Measurements from ENCODE around the gene FHOD1.

DNA sequence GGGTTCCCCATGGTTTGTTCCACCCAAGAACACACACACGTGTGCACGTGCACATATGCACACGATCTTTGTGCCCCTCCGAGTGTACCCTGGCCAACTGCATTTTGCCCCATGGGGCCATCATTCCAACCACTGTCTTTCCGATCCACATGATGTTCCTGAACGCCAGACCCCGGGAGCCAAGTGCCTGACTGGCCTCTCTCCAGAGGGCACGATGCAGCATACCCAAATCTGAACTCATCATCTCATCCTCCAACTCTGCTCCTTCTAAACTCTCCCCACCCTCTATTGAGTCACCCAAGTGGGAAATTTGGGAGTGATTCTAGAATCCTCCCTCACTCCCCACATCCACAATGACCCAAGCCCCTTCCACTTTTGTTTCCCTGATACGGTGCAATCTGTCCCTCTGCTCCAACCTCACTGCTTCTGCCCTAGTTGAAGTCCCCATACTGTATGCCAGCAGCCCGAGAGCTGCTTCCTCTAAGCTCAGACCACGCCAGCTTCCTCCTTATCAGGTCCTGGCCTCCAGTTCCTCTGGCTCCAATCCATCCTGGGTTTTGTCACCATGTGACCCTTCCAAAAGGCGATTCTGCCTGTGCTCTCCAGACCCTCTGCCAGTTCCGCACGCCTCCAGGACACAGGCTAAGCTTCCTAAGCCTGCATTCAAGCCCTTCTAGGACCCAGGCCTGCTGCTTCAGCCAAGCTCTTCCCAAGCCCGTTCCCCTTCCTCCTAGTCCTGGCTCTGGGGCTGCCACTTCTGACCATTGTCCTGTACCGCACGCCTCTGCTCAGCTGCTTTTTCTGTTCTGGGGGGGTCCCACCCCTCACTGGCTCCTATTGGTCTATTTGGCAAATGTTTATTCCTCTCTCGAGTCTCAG, 30.4 kb downstream of the FHOD1 start:
- TF ChIP-seq JUND (IDR thresholded peaks at IDR 0.05) (no peak), RCOR1 (IDR thresholded peaks at IDR 0.05; ENCODE audit: low read length) (no peak), NFIC (IDR thresholded peaks at IDR 0.05; ENCODE audit: borderline replicate concordance) (no peak)
